GM12864 (cell line): ENCODE results near the gene LVRN.
A peak's percentile ranks its signal among the peaks of the same experiment; 100 is the strongest.

Source experiments
- DNase-seq: peaks from one replicate; pipeline ENCODE4 v3.0.0-alpha.2; 2011; ENCODE audit warnings: low read depth
- H3K4me3 ChIP-seq: 2 replicates; pipeline ENCODE4 v1.5.1; 2011; ENCODE audit warnings: mild to moderate bottlenecking, low read depth, low read length, control low read depth
- TF ChIP-seq, protein P1 (sequence below): IDR thresholded peaks from 2 replicates; pipeline ENCODE4 v1.5.1; 2011; ENCODE audit warnings: low read depth, mild to moderate bottlenecking, moderate library complexity, low read length, control low read depth, inconsistent platforms; ENCODE audit errors: missing control alignments

The LVRN gene

DNA sequence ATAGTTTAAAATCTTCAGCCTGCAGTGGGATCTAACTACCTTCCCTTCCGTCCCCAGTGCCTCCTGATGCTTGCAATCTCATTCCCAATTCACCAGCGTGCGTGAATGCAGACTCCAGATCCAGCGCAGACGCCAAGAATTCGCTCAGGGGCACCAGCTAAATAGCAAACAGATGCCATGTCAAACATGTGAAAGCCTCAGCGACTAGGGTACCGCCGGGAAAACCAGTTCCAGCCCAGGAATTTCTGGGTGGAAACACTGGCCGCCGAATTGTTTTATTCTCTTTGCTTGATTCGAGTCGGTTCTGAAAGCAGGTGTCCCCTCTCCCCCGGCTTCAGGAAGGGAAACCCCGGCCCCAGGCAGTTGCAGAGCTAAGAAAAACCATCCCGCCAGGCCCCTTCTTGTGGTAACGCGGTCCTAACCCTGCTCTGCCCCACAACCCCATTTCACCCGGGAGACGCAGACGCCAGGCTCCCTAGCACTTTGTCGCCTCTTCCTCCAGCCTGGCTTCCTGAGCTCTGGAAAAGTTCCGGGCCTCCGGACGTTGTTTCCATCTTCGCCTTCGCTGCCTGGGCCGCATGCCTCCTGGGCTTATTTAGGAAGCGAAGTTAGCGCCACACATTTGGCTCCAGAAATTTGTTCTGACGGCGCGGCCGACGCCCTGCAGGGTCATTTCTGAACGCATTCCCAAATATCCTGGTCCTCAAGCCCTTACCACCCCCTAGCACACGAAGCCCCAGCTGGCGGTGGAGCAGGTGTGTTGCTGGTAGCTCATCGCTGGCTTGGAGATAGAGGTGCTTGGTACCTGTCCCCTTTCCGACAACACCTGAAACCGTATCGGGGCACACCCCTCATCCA lies 665 bp upstream of the LVRN start:
- TF ChIP-seq, protein P1, sequence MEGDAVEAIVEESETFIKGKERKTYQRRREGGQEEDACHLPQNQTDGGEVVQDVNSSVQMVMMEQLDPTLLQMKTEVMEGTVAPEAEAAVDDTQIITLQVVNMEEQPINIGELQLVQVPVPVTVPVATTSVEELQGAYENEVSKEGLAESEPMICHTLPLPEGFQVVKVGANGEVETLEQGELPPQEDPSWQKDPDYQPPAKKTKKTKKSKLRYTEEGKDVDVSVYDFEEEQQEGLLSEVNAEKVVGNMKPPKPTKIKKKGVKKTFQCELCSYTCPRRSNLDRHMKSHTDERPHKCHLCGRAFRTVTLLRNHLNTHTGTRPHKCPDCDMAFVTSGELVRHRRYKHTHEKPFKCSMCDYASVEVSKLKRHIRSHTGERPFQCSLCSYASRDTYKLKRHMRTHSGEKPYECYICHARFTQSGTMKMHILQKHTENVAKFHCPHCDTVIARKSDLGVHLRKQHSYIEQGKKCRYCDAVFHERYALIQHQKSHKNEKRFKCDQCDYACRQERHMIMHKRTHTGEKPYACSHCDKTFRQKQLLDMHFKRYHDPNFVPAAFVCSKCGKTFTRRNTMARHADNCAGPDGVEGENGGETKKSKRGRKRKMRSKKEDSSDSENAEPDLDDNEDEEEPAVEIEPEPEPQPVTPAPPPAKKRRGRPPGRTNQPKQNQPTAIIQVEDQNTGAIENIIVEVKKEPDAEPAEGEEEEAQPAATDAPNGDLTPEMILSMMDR = no peak
- no peak overlapping the region for H3K4me3 ChIP-seq
- DNase-seq = no peak

DNA sequence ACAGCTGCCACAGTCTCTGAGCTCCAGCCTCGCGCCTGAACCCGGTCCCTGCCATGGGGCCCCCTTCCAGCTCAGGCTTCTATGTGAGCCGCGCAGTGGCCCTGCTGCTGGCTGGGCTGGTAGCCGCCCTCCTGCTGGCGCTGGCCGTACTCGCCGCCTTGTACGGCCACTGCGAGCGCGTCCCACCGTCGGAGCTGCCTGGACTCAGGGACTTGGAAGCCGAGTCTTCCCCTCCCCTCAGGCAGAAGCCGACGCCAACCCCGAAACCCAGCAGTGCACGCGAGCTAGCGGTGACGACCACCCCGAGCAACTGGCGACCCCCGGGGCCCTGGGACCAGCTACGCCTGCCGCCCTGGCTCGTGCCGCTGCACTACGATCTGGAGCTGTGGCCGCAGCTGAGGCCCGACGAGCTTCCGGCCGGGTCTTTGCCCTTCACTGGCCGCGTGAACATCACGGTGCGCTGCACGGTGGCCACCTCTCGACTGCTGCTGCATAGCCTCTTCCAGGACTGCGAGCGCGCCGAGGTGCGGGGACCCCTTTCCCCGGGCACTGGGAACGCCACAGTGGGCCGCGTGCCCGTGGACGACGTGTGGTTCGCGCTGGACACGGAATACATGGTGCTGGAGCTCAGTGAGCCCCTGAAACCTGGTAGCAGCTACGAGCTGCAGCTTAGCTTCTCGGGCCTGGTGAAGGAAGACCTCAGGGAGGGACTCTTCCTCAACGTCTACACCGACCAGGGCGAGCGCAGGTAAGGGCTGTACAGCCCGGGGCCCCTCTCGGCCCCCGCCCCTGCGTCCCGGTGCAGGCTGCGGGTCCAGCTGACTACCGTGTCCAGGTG lies 509 bp downstream of the LVRN start:
- no peak overlapping the region for H3K4me3 ChIP-seq
- DNase-seq = no peak
- TF ChIP-seq, protein P1 = no peak

DNA sequence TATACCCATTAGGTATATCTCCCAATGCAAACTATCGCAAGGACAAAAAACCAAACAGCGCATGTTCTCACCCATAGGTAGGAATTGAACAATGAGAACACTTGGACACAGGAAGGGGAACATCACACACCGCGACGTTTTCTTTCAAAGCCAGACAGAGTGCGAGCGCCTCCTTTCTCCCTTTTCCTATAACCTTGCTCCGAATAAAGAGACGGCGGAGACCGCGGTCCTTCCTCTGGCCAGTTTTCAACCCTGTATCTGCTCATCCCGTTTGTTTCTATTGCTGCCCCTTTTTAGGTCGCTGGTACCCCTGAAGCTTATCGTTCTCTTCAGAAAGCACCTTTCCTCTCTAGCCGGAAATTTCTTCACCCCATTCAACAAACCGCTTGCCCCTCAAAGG lies 1.3 kb downstream of the LVRN start:
- no peak for DNase-seq
- TF ChIP-seq, protein P1 = no peak
- H3K4me3 ChIP-seq = no peak overlapping the region

DNA sequence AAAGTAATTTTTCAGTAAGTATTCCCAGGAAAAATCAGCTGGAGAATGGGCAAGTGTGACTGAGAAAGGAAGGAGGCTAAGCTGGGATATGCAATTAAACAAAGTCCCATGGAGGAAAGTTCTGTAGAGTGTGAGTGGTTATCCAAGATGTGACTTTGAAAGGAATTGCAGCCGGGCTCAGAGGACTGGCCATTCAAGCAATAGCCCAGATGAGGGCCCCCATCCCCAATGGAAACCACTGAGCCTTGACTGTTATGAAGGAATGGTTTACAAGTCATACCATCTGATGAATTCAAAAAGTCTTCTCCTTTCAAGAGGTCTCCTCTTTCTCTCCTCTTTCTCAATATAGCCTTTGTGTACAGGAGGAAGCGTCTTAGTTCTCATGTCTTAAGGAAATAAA lies 6.5 kb downstream of the LVRN start:
- TF ChIP-seq, protein P1 = no peak
- no peak overlapping the region for H3K4me3 ChIP-seq

DNA sequence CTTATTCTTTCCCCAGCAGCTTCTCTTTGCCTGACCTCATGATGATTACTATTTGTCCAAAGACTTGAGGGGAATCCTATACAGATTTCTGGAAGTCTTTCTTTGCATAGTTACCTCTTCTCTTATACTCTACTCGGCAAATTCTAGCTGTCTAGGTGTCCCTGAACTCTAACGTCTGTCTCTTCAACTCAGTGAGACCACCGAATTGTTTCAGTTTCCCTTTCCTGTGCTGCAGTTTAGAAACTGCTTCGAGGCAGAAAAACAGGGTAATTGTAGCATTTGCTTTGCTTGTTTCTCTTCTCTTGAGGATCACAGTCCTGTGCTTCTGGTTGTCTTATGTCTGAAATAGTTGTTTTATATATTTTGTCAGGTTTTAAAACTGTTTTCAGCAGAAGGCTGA lies 14.8 kb downstream of the LVRN start:
- no peak overlapping the region; the same call in 1 of the 2 replicates for H3K4me3 ChIP-seq
- DNase-seq = peak; percentile 53
- TF ChIP-seq, protein P1 = no peak

More for the DNA sequence above, 6.5 kb downstream of the LVRN start:
- no peak for DNase-seq

DNA sequence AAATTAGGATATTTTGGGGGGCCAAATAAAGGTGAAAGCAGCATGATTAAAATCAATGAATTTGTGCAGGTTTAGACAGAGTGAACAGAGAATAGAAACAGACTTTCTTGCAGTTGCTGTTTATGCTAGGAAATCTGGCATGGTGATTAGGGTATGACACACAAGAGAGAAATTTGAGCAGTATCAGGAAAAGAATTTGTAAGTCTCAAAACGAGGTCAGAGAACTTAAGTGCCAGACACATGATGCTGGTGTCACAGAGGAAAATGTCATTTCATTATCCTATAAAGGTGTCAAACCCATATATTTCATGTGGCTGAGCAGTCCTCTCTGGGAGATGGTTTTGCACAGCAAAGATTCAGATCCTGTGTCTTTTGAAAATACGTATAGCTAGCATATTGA lies 15.7 kb downstream of the LVRN start:
- TF ChIP-seq, protein P1 = no peak
- no peak for DNase-seq
- no peak overlapping the region for H3K4me3 ChIP-seq
